ENCODE measurements around the gene SPO11.

SPO11 gene

DNA sequence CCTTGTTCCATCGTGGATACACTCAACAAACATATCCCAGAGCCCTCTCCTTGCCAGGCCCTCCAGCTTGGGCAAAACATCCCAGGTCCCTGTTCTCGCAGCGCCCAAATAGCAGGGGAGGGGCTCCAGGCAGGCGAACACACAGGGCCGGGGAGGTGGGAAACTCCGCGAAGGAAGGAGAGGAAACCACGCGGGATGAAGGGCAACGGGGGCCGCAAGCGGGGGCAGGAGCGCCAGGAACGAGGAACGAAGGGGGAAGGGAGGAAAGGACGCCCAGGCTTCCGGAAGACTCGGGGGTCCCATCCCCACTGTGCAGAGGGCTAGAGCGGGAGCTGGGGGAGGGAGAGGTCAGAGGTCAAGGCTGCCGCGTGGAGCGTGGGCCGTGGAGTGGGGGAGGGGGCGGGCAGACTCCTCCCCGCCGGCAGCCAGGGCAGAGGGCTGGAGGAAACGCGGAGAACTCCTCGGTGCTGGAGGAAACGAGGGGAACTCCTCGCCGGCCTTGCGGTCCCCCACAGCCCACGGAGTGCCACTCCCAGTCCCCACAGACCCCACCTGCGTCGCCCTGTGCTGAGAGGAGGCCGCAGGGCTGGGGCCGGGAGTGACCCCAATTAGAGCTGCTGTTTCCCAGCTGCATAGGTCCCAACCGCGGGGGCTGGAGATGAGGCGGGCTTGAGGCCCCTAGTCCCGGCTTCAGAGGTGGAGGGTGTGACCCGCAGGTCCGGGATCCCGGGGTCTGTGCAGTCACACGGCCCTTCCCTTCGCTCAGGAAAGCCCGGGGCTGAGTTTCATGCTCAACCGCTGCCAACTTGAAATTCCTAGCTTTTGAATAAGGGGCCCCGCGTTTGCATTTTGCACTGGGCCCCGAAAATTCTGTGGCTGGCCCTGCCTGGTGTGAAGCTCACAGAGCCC, 60.3 kb downstream of the SPO11 start:
- TF ChIP-seq, protein P1, sequence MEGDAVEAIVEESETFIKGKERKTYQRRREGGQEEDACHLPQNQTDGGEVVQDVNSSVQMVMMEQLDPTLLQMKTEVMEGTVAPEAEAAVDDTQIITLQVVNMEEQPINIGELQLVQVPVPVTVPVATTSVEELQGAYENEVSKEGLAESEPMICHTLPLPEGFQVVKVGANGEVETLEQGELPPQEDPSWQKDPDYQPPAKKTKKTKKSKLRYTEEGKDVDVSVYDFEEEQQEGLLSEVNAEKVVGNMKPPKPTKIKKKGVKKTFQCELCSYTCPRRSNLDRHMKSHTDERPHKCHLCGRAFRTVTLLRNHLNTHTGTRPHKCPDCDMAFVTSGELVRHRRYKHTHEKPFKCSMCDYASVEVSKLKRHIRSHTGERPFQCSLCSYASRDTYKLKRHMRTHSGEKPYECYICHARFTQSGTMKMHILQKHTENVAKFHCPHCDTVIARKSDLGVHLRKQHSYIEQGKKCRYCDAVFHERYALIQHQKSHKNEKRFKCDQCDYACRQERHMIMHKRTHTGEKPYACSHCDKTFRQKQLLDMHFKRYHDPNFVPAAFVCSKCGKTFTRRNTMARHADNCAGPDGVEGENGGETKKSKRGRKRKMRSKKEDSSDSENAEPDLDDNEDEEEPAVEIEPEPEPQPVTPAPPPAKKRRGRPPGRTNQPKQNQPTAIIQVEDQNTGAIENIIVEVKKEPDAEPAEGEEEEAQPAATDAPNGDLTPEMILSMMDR (conservative IDR thresholded peaks at IDR 0.05) = 0 out of 2 replicates have a peak, but pooled peaks have one; percentile 1
- H3K27ac ChIP-seq = peak overlapping the region; percentile 82

DNA sequence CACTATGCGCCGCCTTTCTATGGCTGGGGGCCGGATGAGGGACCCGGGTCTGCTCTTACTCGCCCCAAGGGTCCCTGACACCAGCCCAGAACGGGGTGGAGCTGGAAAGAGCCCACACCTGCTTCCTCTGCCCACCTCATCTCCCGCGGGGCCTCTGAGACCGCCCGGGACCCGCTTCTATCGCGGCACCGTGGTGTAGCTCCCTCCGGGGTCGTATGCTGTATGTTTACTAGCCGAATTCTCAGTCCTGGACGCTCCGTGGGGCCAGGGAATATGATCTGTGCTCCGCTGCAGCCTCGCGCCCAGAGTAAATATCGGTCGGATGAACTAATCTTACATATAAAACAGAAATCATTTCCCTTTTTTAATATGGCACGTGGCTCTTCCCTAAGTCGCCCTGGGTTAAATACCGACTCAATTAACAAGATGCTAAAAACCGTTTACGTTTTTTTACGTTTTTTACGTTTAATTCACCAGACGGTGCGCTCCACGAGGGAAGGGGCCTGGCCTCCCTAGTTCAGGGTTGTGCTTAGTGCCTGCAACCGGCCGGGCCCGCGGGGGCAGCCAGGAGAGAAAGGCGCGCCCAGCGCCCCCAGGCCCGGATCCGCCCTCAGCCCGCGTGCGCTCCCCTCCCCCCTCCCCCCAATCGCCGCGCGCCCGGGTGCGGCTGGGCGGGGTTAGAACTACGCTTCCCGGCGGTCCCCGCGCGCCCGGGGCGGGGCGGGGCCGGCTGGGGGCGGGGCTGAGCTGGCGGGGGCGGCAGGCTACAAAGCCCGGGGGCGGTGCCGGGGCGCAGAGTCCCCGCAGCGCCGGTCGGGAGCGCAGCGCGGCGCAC, 61.2 kb downstream of the SPO11 start, which contains the start of gene RBM38:
RBM38 (plus strand) TSS at position 793 of the 835 bp plus-strand sequence. CDS start 186 bp downstream, outside the sequence.
- TF ChIP-seq, protein P1 (conservative IDR thresholded peaks at IDR 0.05) = no peak
- H3K27ac ChIP-seq = peak within 1 kb of the TSS; percentile 82

DNA sequence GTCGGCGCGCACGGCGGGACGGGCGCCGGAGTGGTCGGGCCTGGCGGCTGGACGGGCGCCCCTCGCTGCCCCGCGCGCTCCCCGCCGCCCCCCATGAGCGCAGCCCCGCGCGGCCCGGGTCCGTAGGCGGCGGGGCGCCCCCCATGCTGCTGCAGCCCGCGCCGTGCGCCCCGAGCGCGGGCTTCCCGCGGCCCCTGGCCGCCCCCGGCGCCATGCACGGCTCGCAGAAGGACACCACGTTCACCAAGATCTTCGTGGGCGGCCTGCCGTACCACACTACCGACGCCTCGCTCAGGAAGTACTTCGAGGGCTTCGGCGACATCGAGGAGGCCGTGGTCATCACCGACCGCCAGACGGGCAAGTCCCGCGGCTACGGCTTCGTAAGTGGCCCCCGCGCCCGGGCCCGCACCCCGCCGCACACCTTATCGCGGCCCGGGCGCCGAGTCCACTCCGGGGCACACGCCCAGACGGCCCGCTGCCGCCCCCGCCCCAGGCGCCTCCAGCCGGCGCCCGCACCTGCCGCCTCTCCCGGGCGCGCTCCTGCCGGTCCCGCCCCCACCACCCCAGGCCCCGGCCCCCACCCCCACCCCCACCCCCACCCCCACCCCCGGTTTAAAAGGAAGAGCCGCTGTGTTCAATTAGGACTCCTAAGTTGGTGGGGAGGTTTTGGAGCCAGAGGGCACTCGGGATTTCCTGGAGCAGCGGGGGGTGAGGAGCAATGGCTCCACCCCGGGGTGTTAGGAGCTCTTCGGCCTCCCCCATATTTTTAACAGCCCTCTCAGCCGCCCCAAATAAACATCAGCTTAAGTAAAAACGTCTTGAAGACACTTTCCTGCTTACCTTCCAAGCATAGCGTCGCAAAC, 62.1 kb downstream of the SPO11 start:
- TF ChIP-seq, protein P1 (conservative IDR thresholded peaks at IDR 0.05) = no peak
- peak overlapping the region; percentile 82 for H3K27ac ChIP-seq

DNA sequence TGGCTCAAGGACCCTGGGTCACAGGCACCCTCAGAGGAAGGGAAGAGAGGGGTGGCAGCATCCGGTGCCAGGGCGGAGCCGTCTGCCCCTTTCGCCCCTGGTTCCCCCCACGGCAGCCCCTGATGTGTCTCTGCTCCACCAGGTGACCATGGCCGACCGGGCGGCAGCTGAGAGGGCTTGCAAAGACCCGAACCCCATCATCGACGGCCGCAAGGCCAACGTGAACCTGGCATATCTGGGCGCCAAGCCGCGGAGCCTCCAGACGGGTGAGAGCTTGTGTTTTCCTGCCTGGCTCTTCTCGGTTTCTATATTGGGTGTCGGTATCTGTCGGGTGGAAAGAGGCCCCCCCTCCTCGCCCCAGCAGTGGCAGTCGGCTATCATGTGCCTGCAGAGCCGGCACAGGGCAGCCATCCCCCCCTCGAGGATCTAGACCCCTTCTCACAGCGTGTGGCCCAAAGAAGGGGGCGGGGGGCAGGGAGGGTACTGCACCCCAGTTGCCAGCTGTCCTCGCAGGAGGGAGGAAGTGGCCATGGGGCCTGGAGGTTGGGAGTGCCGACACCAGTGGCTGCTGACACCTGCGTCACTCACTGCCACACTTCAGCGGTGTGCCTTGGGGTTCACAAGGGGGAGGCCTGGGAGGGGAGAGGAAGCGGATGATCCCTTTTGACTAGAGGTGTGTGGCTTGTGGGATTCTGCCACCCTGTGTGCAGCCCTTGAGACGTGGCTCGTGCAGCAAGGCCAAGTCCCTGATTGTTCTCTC, 63.1 kb downstream of the SPO11 start:
- H3K27ac ChIP-seq = peak overlapping the region; percentile 82; the same call in 1 of the 2 replicates
- TF ChIP-seq, protein P1 (conservative IDR thresholded peaks at IDR 0.05) = no peak

Measured in VCaP (cell line).